Measurements from ENCODE around the gene USP11. TPM values are rescaled to one million over a fixed set of nuclear protein-coding genes. Genes with fewer than 3 reads are reported as not detected.

Gene USP11
- total and polyA plus RNA-seq, 2 experiments from 2014 or later = 64.2 to 65.1 TPM

GRCh38 chrX:47206316-47206715 lies 26.5 kb upstream of the USP11 start (continued):
- no peak for TF ChIP-seq CTCF (conservative IDR thresholded peaks at IDR 0.05; ENCODE audit: low read depth in 2 of 2)
- TF ChIP-seq, protein P1, sequence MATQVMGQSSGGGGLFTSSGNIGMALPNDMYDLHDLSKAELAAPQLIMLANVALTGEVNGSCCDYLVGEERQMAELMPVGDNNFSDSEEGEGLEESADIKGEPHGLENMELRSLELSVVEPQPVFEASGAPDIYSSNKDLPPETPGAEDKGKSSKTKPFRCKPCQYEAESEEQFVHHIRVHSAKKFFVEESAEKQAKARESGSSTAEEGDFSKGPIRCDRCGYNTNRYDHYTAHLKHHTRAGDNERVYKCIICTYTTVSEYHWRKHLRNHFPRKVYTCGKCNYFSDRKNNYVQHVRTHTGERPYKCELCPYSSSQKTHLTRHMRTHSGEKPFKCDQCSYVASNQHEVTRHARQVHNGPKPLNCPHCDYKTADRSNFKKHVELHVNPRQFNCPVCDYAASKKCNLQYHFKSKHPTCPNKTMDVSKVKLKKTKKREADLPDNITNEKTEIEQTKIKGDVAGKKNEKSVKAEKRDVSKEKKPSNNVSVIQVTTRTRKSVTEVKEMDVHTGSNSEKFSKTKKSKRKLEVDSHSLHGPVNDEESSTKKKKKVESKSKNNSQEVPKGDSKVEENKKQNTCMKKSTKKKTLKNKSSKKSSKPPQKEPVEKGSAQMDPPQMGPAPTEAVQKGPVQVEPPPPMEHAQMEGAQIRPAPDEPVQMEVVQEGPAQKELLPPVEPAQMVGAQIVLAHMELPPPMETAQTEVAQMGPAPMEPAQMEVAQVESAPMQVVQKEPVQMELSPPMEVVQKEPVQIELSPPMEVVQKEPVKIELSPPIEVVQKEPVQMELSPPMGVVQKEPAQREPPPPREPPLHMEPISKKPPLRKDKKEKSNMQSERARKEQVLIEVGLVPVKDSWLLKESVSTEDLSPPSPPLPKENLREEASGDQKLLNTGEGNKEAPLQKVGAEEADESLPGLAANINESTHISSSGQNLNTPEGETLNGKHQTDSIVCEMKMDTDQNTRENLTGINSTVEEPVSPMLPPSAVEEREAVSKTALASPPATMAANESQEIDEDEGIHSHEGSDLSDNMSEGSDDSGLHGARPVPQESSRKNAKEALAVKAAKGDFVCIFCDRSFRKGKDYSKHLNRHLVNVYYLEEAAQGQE (IDR thresholded peaks at IDR 0.05; ENCODE audit: unreplicated experiment) = no peak

- no peaks in the 10 kb centered on the region for H3K9me2 ChIP-seq (ENCODE audit: insufficient read depth)
- H4K20me1 ChIP-seq (replicated peaks; ENCODE audit: insufficient read depth) = peaks cover 14% of the 10 kb centered on the region
- DNase-seq (ENCODE audit: low spot score) (no peak), ATAC-seq (no peak)
- H3K4me3 ChIP-seq = no peak overlapping the region
- H3K79me2 ChIP-seq (replicated peaks; ENCODE audit: insufficient read depth) = no peaks in the 10 kb centered on the region
- no peaks in the 10 kb centered on the region for H3K27me3 ChIP-seq (ENCODE audit: insufficient read depth)
- H3F3A ChIP-seq (replicated peaks; ENCODE audit: low read depth) = no peaks in the 10 kb centered on the region; the same call in 1 of the 2 replicates
- no peaks in the 10 kb centered on the region for H3K4me1 ChIP-seq (ENCODE audit: insufficient read depth)
- no peak overlapping the region for H3K27ac ChIP-seq (ENCODE audit: low read depth)
- peaks cover 5% of the 10 kb centered on the region for H3K27me3 Mint-ChIP-seq (ENCODE audit: insufficient read depth, low read depth, poor library complexity)
- no peaks in the 10 kb centered on the region for H3K4me1 Mint-ChIP-seq
- TF ChIP-seq CTCF (conservative IDR thresholded peaks at IDR 0.05; ENCODE audit: low read depth in 2 of 2) (no peak), EZH2 (IDR thresholded peaks at IDR 0.05; ENCODE audit: low read depth, unreplicated experiment) (no peak)
- TF ChIP-seq, protein P1 (IDR thresholded peaks at IDR 0.05; ENCODE audit: unreplicated experiment) = no peak
- H3K4me3 Mint-ChIP-seq = no peak overlapping the region
- no peaks in the 10 kb centered on the region for H3K9me3 Mint-ChIP-seq
- H3K36me3 ChIP-seq (ENCODE audit: insufficient read depth) = peaks cover 48% of the 10 kb centered on the region
- H3K27ac Mint-ChIP-seq = no peak overlapping the region
- H3K36me3 Mint-ChIP-seq (ENCODE audit: low read depth) = peaks cover 92% of the 10 kb centered on the region
- no peak overlapping the region for H2AFZ ChIP-seq
- H3K4me2 ChIP-seq = no peak overlapping the region
Observed at GRCh38 chrX:47208108-47208507, 24.7 kb upstream of the USP11 start.
